Fibroblast of mammary gland (primary cell): Measurements from ENCODE around the gene NCBP2.

Source experiments
- DNase-seq: peaks from one replicate; pipeline ENCODE4 v3.0.0-alpha.2; 2010; ENCODE audit warnings: low read depth
- H3K4me3 ChIP-seq: 2 replicates; pipeline ENCODE4 v1.5.1; 2011; ENCODE audit warnings: low read depth, mild to moderate bottlenecking, low read length, moderate library complexity; ENCODE audit not compliant: control insufficient read depth
- TF ChIP-seq, protein P1 (sequence below): conservative IDR thresholded peaks from 2 replicates; pipeline ENCODE4 v1.5.1; 2011; ENCODE audit warnings: low read depth, low read length, inconsistent platforms; ENCODE audit not compliant: control insufficient read depth, insufficient read depth

NCBP2 gene

DNA sequence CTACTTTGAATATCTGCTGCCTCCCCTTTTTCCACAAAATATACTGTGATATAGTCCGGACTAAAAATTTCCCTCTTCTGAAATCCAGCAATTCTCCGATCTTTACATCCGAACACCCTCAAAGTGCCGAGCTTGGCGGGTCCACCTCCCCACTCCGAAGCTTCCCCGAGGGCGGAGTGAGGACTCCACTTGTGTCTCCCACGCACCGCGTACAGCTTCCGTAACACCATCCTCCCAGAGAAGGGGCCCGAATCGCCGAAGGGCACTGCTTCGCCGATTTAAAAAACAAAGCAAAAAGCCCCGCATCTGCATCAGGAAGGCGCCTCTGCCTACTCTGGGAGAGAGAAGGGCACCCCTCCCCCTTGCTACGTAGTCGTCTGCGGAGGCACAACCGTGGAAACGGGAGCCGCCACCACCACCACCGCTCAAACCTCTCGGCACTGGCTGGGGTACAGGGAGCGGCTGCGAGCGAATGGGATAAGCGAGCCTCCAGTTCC is 551 bp downstream of the NCBP2 start:
- peak; percentile 49 for DNase-seq
- TF ChIP-seq, protein P1, sequence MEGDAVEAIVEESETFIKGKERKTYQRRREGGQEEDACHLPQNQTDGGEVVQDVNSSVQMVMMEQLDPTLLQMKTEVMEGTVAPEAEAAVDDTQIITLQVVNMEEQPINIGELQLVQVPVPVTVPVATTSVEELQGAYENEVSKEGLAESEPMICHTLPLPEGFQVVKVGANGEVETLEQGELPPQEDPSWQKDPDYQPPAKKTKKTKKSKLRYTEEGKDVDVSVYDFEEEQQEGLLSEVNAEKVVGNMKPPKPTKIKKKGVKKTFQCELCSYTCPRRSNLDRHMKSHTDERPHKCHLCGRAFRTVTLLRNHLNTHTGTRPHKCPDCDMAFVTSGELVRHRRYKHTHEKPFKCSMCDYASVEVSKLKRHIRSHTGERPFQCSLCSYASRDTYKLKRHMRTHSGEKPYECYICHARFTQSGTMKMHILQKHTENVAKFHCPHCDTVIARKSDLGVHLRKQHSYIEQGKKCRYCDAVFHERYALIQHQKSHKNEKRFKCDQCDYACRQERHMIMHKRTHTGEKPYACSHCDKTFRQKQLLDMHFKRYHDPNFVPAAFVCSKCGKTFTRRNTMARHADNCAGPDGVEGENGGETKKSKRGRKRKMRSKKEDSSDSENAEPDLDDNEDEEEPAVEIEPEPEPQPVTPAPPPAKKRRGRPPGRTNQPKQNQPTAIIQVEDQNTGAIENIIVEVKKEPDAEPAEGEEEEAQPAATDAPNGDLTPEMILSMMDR: no peak
- peak overlapping the region; percentile 99 for H3K4me3 ChIP-seq

DNA sequence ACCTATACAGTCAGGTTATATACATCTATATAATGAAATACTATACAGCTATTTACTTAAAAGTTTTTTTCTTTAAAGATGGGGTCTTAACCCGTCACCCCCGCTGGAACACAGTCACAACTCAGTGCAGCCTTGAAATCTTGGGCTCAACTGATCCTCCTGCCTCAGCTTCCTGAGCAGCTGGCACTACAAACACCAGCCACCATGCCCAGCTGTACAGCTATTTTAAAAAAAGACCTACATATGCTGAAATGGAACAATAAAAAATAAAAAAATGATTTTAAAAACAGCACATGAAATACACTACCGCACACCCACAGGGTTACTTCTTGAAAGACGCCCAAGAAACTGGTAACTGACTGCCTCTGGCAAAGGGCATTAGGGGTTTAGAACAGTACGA is 3.8 kb downstream of the NCBP2 start:
- no peak overlapping the region for H3K4me3 ChIP-seq
- TF ChIP-seq, protein P1: no peak
- no peak for DNase-seq

DNA sequence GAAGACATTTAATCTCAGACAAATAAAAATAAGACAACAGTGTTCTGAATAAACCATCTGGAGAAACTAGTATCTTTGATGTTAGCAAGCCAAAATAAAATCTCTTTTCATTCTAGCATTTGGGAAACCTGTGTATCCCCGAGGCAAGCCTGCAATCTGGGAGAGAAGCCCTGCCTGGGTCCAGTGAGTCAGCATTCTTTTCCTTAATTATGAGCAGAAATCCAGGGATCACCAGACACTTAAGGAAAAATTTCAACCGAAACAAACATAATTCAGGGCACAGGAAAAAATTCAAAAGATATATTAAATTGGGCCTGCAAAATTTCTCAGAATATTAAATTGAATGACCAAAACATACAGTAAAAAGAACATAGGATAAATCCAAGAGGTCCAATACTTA is 4.2 kb downstream of the NCBP2 start:
- TF ChIP-seq, protein P1: no peak
- DNase-seq: peak; percentile 17
- H3K4me3 ChIP-seq: no peak overlapping the region

DNA sequence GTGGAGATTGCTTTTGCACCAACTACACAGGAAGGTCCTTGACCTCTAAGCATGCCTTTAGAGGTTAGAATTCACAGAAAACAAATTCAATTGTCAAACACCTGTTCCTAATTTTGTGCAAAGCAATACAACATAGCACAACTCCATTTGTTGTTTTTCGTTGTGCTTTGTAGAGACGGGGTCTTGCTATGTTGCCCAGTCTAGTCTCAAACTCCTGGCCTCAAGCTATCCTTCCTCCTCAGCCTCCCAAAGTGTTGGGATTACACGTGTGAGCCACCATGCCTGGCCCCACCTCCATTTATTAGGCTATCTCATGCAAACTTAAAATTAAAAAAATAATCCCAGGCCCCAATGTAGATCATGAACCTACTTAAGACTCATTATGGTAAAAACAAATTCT is 6.0 kb downstream of the NCBP2 start:
- TF ChIP-seq, protein P1: no peak
- no peak for DNase-seq
- H3K4me3 ChIP-seq: no peak overlapping the region

DNA sequence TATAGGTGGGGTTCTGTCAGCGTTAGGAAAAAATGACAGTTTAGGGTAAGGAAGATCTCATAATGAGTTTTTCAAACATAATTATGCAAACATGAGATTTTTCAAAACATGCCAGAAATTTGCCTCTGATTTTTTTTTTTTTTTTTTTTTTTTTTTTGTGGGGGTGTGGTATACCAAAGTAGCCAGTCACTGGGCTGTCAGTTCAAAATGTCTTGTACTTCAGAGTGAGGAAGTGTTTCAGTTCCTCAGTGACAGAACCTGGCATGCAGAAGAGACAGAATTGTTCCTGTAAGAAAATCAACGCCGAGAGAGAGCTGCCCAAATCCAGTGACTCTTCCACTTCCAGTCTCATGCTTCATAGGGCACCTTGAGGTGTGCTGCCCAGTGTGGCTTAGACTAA is 9.7 kb downstream of the NCBP2 start:
- no peak for DNase-seq
- TF ChIP-seq, protein P1: no peak
- no peak overlapping the region for H3K4me3 ChIP-seq

DNA sequence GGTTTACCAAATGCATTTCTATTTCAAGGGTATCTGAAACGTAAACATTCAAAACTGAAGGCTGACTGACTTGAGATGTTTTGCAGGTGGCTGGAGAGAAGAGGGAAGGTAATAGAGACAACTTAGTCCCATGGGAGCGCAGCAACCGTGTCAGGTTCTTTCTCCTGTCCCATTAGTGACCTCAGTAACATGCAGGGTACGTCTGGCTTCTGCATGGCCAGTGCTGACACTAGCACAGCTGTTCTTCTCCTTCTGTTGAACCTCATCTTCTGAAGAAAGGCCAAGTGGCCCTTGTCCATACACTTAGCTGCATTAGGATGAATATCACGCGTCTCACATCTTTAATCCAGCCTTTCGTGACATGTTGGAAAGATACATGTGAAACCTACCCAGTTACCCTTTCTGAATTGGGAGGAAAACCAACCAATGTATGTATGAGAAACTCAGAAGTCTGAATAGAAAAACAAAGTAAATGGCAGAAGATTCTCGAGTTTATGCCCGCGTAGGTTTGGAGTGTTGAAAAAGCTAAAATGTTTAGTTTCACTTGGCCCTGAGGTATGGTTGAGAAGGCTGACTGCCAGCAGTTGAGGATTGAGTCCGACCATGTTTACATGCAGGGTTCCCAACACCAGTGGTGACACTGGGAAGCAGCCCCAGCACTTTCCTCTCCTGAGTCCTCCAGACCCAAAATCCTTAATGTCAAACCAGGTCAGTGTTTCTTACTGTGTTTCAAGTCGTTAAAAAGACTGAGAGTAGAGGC is 10.3 kb downstream of the NCBP2 start:
- DNase-seq: no peak
- H3K4me3 ChIP-seq: no peak overlapping the region
- TF ChIP-seq, protein P1: no peak
